CD1c-positive myeloid dendritic cell (primary cell): ENCODE results near the gene TMEM126A.
"Not testable (repeated sequence)": the region's sequence is repeated elsewhere in the genome, so short reads cannot be mapped to it uniquely, and the experiment has no call there.

Experiments
- DNase-seq: peaks from one replicate; pipeline ENCODE4 v3.0.0-alpha.2; 2016; ENCODE audit errors: extremely low spot score

TMEM126A gene

DNA sequence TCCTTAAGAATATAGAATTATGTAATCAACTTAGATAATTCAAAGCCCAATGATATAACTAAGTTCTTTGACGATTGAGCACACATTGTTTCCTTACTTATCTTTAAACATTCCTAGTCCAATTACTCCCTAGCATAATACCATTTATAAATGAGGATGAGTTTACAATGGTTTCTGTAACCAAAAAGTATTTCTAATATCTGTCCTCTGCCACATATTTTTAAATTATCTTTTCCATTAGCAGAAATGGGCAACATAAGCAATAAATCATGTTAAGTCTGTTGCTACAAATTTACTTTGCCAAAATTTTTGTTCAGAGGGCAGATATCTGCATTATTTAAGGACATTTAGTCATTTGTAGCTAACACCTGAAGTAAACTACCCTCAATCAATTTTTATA, 10.4 kb downstream of the TMEM126A start:
- no peak for DNase-seq

- DNase-seq = no peak
Observed at GRCh38 chr11:85661972-85662664, 14.4 kb downstream of the TMEM126A start.

DNA sequence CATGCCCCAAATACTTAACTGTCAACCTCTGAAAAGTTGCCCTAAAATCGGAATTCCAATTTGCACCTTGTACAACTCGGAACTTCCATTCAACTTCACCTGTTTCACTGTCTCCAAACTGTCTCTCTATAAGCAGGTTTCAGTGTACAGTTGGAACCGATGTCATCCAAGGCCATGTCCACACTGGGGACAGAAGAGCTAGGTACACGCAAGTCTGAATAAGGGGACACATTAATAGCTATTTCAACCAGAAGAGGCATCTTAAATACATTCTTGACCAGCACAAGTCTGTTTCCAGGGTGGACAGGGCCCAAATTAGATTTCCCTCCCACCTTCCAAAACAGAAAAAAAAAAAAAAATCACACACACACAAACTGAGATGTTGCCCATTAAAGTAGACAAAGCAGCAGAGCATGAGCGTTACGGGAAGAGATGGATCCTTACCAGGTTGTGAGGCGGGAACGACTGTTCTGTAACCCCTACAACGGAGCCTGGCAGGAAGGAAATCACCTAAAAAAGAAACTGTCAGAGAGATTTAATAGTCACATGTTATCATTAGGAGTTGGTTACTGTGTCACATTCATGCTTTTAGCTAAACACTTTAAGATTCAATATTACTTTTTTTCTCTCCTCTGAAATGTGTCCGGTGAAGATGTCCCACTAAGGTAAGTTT, 15.4 kb downstream of the TMEM126A start:
- no peak for DNase-seq

DNA sequence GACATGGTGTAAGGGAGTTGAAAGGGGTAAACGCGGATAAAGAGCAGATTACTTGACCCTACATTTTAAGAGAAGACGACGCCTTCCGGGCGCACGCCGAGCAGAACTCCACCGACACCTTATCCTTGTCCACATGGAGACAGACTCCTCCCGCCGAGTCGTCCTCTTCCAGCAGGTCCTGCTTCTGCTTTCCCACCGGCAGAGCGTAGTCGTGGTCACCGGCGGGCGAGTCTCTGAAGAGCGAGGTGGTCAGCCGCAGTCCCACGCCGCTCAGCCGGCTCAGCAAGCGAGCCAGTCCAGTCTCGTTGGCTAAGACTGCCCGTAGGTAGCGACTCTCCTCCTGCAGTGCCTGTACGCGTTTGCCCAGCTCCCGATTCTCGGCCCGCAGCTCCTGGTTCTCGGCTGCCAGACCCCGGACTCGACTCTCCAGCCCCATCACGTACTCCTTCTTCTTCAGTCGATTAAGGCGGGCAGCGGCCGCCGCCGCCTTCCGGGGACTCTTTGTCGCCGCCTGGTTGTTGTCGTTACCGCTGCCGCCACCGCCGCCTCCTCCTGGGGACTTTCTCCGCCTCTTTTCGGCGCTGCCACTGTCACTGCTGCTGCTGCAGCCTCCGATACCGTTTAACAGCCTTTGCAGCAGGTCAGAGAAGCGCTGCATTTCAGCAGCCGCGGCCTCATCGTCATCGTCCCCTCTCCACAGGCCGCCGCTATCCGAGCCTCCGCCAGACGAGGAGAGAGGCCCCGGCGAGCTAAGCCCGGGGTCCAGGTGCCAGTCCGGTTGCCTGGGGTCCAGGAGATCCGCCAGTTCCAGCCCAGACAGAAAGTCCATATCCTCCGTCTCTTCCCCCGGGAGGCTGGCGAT, 16.2 kb downstream of the TMEM126A start:
- DNase-seq = peak; percentile 89

DNA sequence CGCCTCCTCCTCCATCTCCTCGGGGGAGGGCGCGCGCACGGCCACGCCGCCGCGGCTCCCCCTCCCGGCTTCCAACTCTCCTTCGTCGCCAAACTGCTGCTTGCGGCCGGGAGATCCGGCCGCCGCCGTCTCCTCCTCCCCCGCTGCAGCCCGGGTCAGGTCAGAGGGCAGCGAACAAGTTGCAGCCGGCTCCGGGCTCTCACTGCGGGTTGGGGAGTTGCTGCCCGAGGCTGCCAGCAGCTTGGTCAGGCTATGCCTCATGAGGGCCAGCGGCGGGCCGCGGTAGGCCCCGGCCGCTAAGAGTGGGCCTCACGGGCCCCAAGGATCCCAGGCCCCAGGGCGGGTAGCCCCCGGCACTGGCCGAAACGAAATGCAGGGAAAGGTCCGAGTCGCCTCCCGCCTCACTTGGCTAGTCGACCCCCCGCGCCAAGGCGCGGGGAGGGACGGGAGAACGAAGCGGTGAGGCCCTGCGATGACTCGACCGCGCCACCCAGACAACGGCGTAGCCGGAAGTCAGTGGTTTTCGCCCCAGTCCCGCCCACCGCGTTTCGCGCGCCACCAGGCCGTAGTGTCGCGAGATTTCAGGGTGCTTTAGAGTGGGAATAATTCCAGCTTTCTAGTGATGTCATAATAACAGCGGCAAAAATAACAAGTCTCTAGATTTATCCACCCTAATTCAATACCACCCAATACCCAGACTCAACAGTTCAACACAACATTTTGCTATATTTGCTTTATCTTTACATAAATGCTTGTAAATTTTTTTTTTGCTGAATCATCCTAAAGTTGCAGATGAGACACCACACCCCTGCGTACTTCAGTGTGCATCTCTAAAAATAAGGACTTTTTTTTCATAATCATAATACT, 17.1 kb downstream of the TMEM126A start, which contains the start of gene CREBZF:
Gene CREBZF, minus strand, starts transcription at position 515 of the 867 bp plus-strand sequence. Its CDS starts 254 bp downstream, at position 261.
- DNase-seq = peak; percentile 98

DNA sequence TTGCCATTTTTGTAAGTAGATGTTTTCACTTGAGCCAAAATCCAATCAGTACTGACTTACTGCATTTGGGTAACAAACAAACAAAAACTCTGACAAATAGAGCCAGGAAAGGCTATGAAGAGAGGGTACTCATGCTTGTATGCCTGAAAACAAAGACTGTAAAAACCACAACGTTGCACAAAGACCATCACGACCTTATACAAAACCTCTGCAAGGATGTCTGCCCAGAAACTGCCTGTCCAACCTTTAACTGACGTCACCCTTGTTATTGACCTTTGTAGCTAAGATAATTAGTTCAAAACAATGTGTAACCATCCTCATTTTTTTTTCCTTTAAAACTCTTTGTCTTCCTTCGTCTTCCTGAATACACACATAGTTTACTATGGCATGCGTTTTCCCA, 18.0 kb downstream of the TMEM126A start:
- no peak for DNase-seq

DNA sequence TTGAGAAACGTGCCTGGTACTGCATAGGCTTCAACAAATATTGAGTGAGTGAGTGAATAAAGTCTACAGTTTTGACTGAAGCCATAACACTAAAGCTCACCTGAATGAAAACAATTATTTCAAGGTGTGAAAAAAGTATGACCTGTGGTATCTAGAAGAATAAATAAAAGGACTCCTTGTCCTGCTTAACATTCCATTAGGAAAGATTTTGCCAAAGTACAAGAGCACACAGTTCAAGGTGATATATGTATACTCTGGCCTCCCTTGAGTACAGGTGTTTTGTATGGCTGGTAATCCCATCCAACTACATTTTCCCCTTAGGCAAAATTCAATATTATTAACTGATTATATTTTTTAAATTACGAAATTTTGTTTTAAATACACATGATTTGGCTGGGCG, 18.9 kb downstream of the TMEM126A start:
- no peak for DNase-seq

- no peak for DNase-seq
Observed at GRCh38 chr11:85668157-85668556, 20.4 kb downstream of the TMEM126A start.

DNA sequence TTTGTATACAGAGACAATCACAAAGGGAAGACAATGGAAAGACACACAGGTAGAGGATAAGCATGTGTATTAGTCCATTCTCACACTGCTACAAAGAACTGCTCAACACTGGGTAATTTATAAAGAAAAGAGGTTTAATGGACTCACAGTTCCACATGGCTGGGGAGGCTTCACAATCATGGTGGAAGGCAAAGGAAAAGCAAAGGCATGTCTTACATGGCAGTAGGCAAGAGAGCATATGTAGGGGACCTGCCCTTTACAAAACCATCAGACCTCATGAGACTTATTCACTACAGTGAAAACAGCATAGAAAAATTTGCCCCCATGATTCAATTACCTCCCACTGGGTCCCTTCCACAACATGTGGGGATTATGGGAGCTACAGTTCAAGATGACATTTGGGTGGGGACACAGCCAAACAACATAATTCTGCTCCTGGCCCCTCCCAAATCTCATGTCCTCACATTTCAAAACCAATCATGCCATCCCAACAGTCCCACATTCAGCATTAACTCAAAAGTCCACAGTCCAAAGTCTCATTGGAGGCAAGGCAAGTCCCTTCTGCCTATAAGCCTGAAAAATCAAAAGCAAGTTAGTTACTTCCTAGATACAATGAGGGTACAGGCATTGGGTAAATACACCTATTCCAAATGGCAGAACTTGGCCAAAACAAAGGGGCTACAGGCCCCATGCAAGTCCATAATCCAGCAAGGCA, 23.3 kb downstream of the TMEM126A start:
- DNase-seq = not testable (repeated sequence)

DNA sequence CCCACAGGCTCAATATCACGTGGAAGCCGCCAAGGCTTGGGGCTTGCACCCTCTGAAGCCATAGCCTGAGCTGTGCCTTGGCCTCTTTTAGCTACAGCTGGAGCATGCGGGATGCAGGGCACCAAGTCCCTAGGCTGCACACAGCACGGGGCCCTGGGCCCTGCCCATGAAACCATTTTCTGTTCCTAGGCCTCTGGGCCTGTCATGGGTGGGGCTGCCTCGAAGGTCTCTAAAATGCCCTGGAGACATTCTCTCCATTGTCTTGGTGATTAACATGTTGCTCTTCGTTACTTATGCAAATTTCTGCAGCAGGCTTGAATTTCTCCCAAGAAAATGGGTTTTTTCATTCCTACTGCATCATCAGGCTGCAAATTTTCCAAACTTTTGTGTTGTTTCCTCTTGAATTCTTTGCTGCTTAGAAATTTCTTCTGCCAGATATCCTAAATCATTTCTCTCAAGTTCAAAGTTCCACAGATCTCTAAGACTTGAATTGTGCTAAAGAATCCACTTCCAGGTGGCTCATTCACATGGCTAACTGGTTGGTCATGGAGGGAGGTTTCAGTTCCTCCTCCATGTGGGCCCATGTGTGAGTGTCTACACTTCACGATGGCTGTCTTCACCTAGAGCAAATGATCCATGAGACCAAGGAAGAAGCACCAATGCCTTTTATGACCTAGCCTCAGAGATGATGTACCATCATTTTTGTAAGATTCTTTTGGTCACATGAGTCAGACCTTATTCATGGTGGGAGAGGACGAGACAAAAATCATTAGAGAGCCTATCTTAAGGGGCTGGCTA, 24.5 kb downstream of the TMEM126A start:
- no peak for DNase-seq

DNA sequence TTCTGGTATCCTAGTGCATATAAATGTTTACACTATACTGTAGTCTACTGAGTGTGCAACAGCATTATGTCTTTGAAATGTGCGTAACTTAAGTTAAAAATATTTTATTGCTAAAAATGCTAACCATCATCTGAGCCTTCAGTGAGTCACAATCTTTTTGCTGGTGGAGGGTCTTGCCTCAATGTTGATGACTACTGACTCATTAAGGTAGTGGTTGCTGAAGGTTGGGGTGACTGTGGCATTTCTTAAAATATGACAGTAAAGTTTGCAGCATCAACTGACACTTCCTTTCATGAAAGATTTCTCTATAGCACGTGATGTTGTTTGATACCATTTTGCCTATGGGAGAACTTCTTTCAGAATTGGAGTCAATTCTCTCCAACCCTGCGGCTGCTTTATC, 25.6 kb downstream of the TMEM126A start:
- DNase-seq = no peak

DNA sequence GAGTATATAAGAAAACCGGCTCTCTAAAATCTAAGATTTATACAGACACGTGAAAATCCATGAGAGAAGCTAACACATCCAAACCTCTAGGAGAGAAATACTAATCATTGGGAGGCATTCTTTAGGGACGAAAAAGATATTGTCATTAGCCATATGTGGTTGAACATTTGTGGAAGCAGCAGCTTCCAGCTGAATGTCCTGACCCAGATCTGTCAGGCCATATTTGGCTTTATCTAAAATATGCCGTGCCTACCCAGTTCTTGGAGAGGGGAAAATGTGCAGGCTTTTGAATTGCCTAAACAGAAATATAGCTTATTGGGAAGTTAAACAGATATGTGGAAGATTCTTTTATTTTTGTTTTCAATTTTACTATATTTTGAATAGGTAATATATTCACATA, 31.8 kb downstream of the TMEM126A start:
- DNase-seq = no peak

DNA sequence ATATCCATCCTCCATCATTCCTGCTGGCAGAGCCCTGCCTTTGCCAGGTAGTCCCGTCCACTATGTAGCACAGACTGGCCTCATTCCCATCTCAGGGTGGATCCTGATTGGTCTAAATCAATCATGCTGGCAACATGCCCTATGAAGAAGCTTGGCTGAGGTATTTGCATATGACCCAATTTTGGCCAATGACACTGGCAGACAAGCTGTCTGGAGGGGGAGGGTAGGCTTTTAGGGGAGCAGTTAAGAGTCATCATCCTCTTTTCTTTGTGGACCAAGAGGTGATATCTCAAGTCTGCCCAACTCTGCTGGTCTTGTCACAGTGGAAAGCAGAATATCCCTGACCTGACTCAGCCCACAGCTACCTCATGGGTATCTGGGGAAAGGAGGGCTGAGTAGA, 33.1 kb downstream of the TMEM126A start:
- DNase-seq = no peak

- DNase-seq = peak; percentile 20
Observed at GRCh38 chr11:85682330-85683305, 34.9 kb downstream of the TMEM126A start.

GRCh38 chr11:85685125-85685819, 37.5 kb downstream of the TMEM126A start:
- no peak for DNase-seq

DNA sequence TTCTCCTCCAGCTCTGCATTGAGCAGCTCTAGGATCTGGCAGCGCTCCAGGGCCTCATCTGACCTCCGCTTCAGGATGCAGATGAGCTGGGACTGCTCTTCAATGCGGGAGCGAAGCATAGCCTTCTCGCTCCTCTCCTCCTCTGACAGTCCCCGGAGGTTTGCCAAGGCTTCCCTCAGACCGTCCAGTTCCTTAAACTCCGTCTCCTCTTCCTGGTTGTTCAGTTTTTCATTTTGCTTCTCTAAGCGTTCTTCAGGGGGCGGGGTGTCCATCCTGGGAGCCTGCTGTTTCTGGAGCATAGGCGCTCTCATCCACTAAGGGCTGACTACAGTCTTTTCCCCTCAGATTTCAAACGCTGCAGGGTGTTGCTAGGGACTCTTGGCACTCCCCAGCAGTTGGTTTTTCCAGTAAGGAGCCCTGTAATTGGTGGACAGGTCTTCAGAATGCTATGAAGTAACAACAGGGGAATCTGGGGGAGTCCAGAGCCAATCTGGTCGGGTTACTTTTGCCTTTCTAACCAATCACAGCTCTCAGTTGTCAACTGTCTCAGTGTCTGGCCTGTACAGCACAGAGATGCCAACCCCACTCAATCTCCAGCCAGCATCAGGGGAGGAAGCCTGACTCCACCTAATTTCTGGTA, 38.2 kb downstream of the TMEM126A start, which contains the start of gene CCDC89:
Gene CCDC89, minus strand, starts transcription at position 376 of the 640 bp plus-strand sequence. Its CDS starts 65 bp downstream, at position 311.
- no peak for DNase-seq

DNA sequence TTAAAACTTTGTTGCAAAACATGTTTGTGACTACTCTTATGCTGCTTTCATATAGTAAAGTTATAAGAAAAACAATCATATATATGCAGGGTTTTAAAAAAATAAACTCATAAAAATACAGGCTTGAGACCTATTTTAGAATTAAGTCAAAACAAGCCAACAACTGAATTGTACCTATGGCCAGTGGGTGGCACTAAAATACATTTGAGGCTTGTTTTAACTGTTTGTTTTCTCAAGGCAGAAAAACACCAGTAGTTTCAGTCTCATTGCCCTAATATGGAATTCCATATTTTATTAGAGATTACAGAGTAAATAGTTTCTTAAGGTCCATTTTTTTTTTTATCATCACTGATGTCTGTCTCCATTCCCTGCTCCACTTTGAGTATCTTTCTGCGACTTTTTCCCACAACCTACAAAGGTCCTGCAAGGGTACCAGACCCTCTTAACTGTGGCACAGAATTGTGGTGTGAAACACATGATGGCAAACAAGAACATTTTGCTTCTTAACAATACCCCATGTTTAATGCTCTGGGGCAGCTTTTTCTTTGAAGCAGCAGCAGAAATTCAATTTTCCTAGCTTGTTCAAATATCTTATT, 46.7 kb downstream of the TMEM126A start:
- DNase-seq = peak; percentile 21
